NCI-H1694 (cell line): Measurements from ENCODE around the gene GNG7.
"Not testable (repeated sequence)": the region's sequence is repeated elsewhere in the genome, so short reads cannot be mapped to it uniquely, and the experiment has no call there.

Experiments used
- DNase-seq: peaks from one replicate; lab custom pipeline; 2025; lab: John Stamatoyannopoulos, UW

Gene GNG7

DNA sequence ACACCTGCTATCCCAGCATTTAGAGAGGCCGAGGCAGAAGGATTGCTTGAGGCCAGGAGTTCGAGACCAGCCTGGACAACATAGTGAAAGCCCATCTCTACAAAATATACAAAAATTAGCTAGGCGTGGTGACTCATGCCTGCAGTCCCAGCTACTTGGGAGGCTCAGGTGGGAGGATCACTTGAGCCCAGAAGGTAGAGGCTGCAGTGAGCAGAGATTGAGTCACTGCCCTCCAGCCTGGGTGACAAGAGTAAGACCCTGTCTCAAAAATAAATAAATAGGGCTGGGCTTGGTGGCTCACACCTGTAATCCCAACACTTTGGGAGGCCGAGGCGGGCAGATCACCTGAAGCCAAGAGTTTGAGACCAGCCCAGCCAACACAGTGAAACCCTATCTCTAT lies 238.8 kb downstream of the GNG7 start:
- not testable (repeated sequence) for DNase-seq

- DNase-seq: no peak
These were observed 239.7 kb downstream of the GNG7 start for GRCh38 chr19:2462635-2463421.

DNA sequence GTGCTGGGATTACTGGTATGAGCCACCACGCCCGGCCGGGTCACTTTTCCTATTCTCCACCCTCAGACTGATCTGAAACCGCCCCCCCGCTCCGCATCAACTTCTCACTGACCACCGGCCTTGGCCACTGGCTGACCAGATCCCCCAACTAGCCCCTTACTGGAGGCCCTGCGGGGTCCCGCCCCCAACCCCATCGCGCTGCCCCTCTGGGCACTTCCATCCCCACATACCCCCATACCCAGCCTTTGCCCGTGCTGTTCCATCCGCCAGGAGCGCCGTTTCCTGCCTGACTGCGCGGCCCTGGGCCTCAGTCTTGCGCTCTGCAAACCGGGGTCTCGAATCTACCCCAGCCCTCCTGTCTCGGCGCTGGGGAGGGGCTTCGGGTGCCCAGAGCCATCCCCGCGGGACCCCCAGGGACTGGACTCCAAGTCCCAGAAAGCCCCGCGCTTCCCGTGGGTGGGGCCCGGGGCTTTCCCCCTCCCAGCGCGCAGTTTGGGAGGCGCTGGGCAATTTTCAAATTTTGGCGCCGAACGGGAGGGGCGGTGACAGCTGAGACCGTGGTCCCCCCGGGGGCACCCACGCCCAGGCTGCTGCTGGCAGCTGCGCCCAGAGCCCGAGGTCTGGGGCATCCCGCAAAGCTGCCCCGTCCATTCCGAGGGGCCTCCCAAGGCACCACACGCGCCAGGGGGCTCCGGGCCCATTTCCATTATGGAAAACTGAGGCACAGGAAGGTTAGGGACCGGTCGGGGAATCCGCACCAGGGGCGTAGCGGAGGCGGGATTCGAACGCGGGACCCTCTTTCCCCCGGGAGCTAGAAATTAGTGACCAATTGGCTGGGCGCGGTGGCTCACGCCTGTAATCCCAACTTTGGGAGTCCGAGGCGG lies 240.5 kb downstream of the GNG7 start:
- DNase-seq: no peak
